Cardiac muscle cell (in vitro differentiated cells and primary cell): ENCODE results near the gene POU2F2. TPM values are rescaled to one million over a fixed set of nuclear protein-coding genes. Genes with fewer than 3 reads are reported as not detected.

Experiments
- DNase-seq, 2 donors: peaks; one replicate each; pipeline versions ENCODE4 v3.0.0 to v3.0.0-alpha.2; 2010 to 2017; ENCODE audit warnings: low read depth in 1 of 2, low spot score in 1 of 2
- H3K27ac ChIP-seq: fragments of 200-600 bp; sonication (generic); 2 replicates; pipeline ENCODE4 v1.5.1; 2016
- H3K27me3 ChIP-seq: fragments of 200-600 bp; sonication (generic); 2 replicates; pipeline ENCODE4 v1.6.0; 2016; ENCODE audit warnings: control low read depth
- H3K36me3 ChIP-seq: fragments of 200-600 bp; sonication (generic); 2 replicates; pipeline ENCODE4 v1.5.1; 2016; ENCODE audit warnings: control low read depth
- H3K4me1 ChIP-seq: fragments of 200-600 bp; sonication (generic); 2 replicates; pipeline ENCODE4 v1.8.1; 2017; ENCODE audit warnings: low read depth, mild to moderate bottlenecking, mixed run types
- H3K4me3 ChIP-seq: fragments of 200-600 bp; sonication (generic); 2 replicates; pipeline ENCODE4 v1.5.1; 2016; ENCODE audit warnings: mild to moderate bottlenecking
- H3K9me3 ChIP-seq: fragments of 200-600 bp; sonication (generic); 2 replicates; pipeline ENCODE4 v1.5.1; 2017; ENCODE audit warnings: low read depth, mild to moderate bottlenecking, control low read depth
- polyA plus RNA-seq: library from polyadenylated mRNA; unstranded; fragments of >200 nt; fragmentation: Nextera tagmentation; extraction: Ambion mirVana; gene quantifications from 2 replicates; pipeline ENCODE4 v1.2.1, GENCODE V29; 2016
- total RNA-seq: library from RNA; depleted of rRNA; stranded (reverse); fragments of >200 nt; gene quantifications from 2 replicates; pipeline ENCODE4 v1.2.3, GENCODE V29; 2016
- TF ChIP-seq, protein P1 (sequence below): IDR thresholded peaks from 2 replicates; pipeline ENCODE4 v1.5.1; 2012; ENCODE audit warnings: low read depth, mild to moderate bottlenecking, low read length

Gene POU2F2
- total and polyA plus RNA-seq, 2 experiments from 2014 or later, result 0.12 TPM; not detected in 1

DNA sequence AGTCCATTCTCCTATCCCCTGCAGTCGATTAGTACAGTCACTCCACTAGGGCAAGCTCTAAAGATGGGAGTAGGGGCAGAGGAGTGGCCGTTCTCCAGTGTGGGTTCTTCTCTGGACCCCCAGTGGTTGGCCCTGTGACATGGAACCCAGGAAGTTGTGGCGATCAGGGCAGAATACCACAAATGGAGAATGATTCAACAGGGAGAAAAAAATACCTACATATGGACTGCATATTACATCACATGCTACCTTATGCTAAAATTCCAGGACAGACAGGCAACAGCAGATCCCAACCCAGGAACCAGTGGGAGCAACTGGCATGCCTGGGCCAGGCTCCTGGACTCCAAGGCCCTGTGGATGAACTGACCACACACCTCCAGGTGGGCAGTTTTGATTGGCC lies 20.4 kb downstream of the POU2F2 start:
- TF ChIP-seq, protein P1, sequence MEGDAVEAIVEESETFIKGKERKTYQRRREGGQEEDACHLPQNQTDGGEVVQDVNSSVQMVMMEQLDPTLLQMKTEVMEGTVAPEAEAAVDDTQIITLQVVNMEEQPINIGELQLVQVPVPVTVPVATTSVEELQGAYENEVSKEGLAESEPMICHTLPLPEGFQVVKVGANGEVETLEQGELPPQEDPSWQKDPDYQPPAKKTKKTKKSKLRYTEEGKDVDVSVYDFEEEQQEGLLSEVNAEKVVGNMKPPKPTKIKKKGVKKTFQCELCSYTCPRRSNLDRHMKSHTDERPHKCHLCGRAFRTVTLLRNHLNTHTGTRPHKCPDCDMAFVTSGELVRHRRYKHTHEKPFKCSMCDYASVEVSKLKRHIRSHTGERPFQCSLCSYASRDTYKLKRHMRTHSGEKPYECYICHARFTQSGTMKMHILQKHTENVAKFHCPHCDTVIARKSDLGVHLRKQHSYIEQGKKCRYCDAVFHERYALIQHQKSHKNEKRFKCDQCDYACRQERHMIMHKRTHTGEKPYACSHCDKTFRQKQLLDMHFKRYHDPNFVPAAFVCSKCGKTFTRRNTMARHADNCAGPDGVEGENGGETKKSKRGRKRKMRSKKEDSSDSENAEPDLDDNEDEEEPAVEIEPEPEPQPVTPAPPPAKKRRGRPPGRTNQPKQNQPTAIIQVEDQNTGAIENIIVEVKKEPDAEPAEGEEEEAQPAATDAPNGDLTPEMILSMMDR, result no peak
- no peak for DNase-seq
- H3K27me3 ChIP-seq, result no peaks in the 10 kb centered on the region
- H3K9me3 ChIP-seq, result no peaks in the 10 kb centered on the region
- no peaks in the 10 kb centered on the region for H3K36me3 ChIP-seq
- H3K27ac ChIP-seq, result no peak overlapping the region
- H3K4me3 ChIP-seq, result no peak overlapping the region
- no peaks in the 10 kb centered on the region for H3K4me1 ChIP-seq

DNA sequence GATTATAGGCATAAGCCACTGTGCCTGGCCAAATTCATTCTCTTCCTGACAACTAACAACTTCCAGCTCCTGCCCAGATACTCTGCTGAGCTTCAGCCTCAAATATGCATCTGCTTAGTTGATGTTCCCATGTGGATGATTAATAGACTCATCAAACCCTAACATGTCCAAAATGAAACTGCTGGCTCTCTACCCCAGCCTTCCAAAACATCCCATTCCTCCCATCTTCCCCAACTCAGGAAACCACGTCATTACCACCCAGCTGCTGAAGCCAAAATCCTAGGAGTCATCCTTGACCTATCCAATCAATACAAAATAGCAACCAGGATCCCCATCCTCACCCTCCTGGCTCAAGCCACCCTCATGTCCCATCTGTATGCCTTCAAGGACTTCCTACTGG lies 20.9 kb downstream of the POU2F2 start:
- Histone ChIP-seq H3K36me3 (no peaks in the 10 kb centered on the region), H3K4me1 (no peaks in the 10 kb centered on the region), H3K27me3 (peaks cover 2% of the 10 kb centered on the region), H3K27ac (no peak overlapping the region), H3K4me3 (no peak overlapping the region), H3K9me3 (no peaks in the 10 kb centered on the region)
- DNase-seq, result peak in 1 of 2 donors; percentile 52
- TF ChIP-seq, protein P1, result no peak

- Histone ChIP-seq H3K36me3 (no peaks in the 10 kb centered on the region), H3K4me3 (no peak overlapping the region), H3K27ac (no peak overlapping the region), H3K4me1 (no peaks in the 10 kb centered on the region), H3K27me3 (peaks cover 7% of the 10 kb centered on the region), H3K9me3 (no peaks in the 10 kb centered on the region)
- DNase-seq, result no peak
- TF ChIP-seq, protein P1, result no peak
These were observed 21.6 kb downstream of the POU2F2 start for GRCh38 chr19:42110658-42111057.

DNA sequence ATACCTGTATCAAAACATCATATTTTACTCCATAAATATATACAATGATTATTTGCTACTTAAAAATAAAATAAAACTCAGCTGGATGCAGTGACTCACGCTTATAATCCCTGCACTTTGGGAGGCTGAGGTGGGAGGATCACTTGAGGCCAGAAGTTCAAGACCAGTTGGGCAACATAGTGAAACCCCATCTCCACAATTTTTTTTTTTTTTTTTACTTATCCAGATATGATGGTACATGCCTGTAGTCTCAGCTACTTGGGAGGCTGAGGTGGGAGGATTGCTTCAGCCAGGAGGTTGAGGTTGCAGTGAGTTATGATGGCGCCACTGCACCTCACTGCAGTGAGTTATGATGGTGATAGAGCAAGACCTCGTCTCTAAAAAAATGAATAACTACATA lies 22.4 kb downstream of the POU2F2 start:
- Histone ChIP-seq H3K27me3 (peaks cover 14% of the 10 kb centered on the region), H3K36me3 (no peaks in the 10 kb centered on the region), H3K9me3 (no peaks in the 10 kb centered on the region), H3K27ac (no peak overlapping the region), H3K4me1 (no peaks in the 10 kb centered on the region), H3K4me3 (no peak overlapping the region)
- TF ChIP-seq, protein P1, result no peak
- no peak for DNase-seq

GRCh38 chr19:42108527-42109389 lies 23.5 kb downstream of the POU2F2 start:
- peak; percentile 90 to 94 for DNase-seq
- TF ChIP-seq, protein P1, result peak; percentile 100
- no peak overlapping the region for H3K27ac ChIP-seq
- no peaks in the 10 kb centered on the region for H3K9me3 ChIP-seq
- no peaks in the 10 kb centered on the region for H3K4me1 ChIP-seq
- peaks cover 23% of the 10 kb centered on the region for H3K27me3 ChIP-seq
- H3K4me3 ChIP-seq, result no peak overlapping the region
- H3K36me3 ChIP-seq, result no peaks in the 10 kb centered on the region
